Activated CD4-positive, alpha-beta memory T cell treated with anti-CD3 and anti-CD28 coated beads, Interleukin-2, amount 10 ng/mL, durations not matched to agents 7 days and 5 days (primary cell): Measurements from ENCODE around the gene TNFRSF14. TPM values are rescaled to one million over a fixed set of nuclear protein-coding genes. Genes with fewer than 3 reads are reported as not detected.

Experiments used
- CTCF ChIA-PET: fragments of 350-600 bp; sonication (Branson Sonifier 250); formaldehyde crosslinking; loops from one replicate; lab custom pipeline; 2021; ENCODE audit warnings: antibody characterized with exemption, inconsistent platforms; lab: Charles Lee
- POLR2A ChIA-PET: fragments of 350-600 bp; sonication (Branson Sonifier 250); formaldehyde crosslinking; loops from one replicate; lab custom pipeline; 2021; ENCODE audit warnings: antibody characterized with exemption; lab: Charles Lee
- DNase-seq: peaks from one replicate; pipeline ENCODE4 v3.0.0-alpha.2; 2020
- H3K27ac Mint-ChIP-seq: one replicate; pipeline ENCODE4 v1.8.0; 2021; ENCODE audit warnings: mild to moderate bottlenecking, mixed read lengths
- H3K27me3 Mint-ChIP-seq: one replicate; pipeline ENCODE4 v1.8.0; 2021; ENCODE audit warnings: mixed read lengths
- H3K36me3 Mint-ChIP-seq: one replicate; pipeline ENCODE4 v1.8.0; 2021; ENCODE audit warnings: low read depth, mixed read lengths
- H3K4me1 Mint-ChIP-seq: one replicate; pipeline ENCODE4 v1.8.0; 2021; ENCODE audit warnings: mixed read lengths
- H3K4me3 Mint-ChIP-seq: one replicate; pipeline ENCODE4 v1.8.0; 2021; ENCODE audit warnings: mild to moderate bottlenecking, mixed read lengths
- H3K9me3 Mint-ChIP-seq: one replicate; pipeline ENCODE4 v1.8.0; 2021; ENCODE audit warnings: mixed read lengths
- total RNA-seq, 2 experiments: library from RNA; stranded (reverse); gene quantifications; one replicate each; pipeline ENCODE4 v1.2.3, GENCODE V29; 2021

TNFRSF14 gene
- total RNA-seq, 2 experiments from 2014 or later: 171 to 173 TPM

DNA sequence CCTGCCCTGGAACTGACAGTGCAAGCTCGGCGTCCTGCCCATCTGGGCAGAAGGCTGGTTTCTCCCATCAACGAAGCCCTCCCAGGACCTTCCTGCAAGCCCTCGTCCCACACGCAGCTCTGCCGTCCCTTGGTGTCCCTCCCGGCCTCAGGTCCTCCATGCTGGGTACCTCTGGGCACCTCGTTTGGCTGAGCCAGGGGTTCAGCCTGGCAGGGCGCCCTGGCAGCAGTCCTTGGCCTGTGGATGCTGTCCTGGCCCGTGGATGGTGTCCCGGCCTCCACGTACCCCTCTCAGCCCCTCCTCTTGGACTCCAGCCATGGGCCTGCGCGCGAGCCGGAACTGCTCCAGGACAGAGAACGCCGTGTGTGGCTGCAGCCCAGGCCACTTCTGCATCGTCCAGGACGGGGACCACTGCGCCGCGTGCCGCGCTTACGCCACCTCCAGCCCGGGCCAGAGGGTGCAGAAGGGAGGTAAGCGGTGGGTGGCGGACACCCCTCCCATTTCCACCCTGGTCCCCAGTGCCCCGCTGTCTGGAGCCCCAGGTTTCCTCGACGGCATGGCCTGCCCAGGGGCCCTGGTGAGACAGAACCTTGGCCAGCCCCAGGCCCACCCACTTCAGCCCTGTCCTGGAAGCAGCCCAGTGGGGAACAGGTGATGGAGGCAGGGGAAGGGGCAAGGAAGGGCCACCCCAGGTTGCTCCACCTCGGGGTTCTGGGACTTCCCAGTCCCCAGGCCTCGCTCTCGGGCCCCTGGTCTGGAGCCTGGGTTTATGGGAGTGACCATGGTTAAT lies 3.5 kb downstream of the TNFRSF14 start:
- DNase-seq: no peak
- Mint-ChIP-seq H3K36me3 (peaks cover 41% of the 10 kb centered on the region), H3K9me3 (no peaks in the 10 kb centered on the region), H3K27me3 (no peaks in the 10 kb centered on the region), H3K4me1 (peaks cover 35% of the 10 kb centered on the region), H3K27ac (no peak overlapping the region), H3K4me3 (no peak overlapping the region)
- POLR2A ChIA-PET: interaction anchor here (1.0 to 8.3 kb wide), 9 partner anchors 10 to 34 kb away, joined by 3 to 169 read pairs (median 7); partner anchors contain the start of genes PANK4 and PRXL2B
- CTCF ChIA-PET: interaction anchor here (0.9 to 4.5 kb wide), 4 partner anchors 13 to 145 kb away, joined by 5 to 32 read pairs (median 11); partner anchors contain the start of gene PRXL2B

DNA sequence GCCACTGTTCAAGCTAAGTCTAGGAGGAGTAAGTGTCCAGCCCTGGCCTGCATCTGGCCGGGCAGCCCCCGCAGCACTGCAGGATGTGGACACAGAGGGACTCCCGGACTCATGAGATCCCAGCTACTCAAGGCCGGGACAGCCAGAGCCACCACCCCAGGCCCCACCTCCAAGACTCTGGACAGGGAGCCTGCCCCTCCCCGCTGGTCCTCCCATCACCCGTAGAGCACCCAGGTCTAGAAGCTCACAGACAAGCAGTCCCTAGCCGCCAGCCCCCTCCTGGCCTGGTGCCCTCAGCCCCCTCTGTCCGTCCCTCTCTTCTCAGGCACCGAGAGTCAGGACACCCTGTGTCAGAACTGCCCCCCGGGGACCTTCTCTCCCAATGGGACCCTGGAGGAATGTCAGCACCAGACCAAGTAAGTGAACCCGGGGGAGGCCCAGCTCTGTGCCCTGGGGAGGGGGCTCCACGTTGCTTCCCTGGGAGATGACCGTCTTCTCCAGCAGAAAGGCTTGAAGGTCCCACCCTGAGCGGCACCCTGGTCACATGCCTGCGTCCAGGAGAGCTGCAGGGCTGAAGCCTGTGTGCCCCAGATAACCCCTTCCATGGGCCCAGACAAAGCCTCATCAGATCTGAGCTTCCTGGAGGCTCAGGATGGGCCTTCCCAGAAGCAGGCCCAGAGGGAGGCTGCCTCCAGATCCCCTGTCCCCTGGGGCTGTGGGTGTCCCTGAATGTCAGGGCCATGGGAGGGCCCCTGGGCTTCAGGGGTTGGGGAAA lies 4.3 kb downstream of the TNFRSF14 start:
- peaks cover 28% of the 10 kb centered on the region for H3K4me1 Mint-ChIP-seq
- H3K36me3 Mint-ChIP-seq: peaks cover 40% of the 10 kb centered on the region
- DNase-seq: no peak
- H3K4me3 Mint-ChIP-seq: no peak overlapping the region
- ChIA-PET CTCF (interaction anchor here (0.9 to 4.5 kb wide), 6 partner anchors 12 to 365 kb away, joined by 4 to 32 read pairs (median 7); partner anchors contain the start of genes FAAP20 and PRXL2B), POLR2A (interaction anchor here (0.6 to 8.3 kb wide), 9 partner anchors 9 to 36 kb away, joined by 3 to 94 read pairs (median 5); partner anchors contain the start of genes PANK4 and PRXL2B)
- H3K27me3 Mint-ChIP-seq: no peaks in the 10 kb centered on the region
- H3K9me3 Mint-ChIP-seq: no peaks in the 10 kb centered on the region
- H3K27ac Mint-ChIP-seq: peak overlapping the region; percentile 31

DNA sequence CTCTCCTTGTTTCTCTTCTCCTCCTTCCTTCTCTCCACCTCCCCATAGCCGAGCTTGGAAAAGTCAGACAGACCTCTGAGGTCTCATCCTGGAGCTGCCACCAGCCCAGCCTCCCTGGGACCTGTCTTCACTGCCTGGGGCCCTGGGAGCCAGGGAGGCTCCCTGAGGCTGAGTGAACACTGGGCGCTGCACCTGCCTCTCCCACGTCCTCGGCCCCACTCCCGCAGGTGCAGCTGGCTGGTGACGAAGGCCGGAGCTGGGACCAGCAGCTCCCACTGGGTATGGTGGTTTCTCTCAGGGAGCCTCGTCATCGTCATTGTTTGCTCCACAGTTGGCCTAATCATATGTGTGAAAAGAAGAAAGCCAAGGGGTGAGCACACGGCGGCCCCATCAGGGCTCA lies 5.3 kb downstream of the TNFRSF14 start:
- H3K9me3 Mint-ChIP-seq: no peaks in the 10 kb centered on the region
- H3K4me1 Mint-ChIP-seq: peaks cover 22% of the 10 kb centered on the region
- POLR2A ChIA-PET: interaction anchor here (1.1 to 8.3 kb wide), 6 partner anchors 10 to 37 kb away, joined by 3 to 94 read pairs (median 12); partner anchors contain the start of gene PRXL2B
- H3K27me3 Mint-ChIP-seq: no peaks in the 10 kb centered on the region
- no peak overlapping the region for H3K27ac Mint-ChIP-seq
- H3K36me3 Mint-ChIP-seq: peaks cover 32% of the 10 kb centered on the region
- H3K4me3 Mint-ChIP-seq: no peak overlapping the region
- no peak for DNase-seq
- CTCF ChIA-PET: interaction anchor here (0.9 to 4.5 kb wide), 8 partner anchors 10 to 366 kb away, joined by 3 to 32 read pairs (median 6); partner anchors contain the start of genes FAAP20 and PRXL2B

DNA sequence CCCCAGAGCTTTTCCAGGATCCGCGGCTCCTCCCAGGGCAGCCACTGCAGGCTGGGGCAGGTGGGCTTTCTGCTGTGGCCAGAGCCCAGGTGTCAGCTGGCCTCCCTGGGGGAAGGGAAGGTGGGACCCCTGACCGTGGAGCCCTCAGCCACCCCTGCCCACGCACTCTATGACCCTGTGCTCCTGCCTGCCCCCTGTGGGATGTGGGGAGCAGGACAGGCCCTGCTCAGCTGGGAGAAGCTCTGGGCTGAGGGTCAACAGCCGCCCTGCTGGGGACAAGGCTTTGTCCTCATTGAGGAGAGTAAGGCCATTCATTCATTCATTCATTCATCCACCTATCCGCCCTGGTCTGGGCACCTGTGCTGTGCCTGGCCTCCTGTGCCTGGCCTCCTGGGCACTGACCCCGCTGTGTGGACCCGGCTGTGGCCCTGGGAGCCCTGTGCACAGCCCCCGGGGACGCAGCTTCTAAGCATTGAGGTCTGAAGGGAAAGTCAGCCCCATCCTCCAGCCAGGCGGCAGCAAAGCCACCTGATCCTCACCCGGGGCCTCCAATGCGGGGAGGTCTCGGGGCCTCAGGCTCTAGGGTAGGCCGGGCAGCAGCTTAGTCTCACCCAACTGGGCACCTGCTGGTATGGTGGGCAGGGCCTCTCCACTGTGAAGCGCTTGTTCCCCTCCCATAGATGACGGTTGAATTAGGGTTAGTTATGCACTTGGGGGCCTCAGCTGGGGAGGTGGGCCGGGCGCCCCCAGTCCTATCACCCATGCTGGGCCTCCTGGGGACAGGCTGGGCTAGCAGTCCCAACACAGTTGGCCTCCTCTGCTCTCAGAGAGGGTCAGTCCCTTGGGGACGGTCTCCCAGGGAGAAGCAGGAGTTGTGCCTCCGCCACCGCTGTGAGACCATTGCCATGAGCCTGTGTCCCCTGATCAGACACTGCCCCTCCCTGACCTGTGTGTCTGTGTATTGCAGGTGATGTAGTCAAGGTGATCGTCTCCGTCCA lies 6.0 kb downstream of the TNFRSF14 start:
- Mint-ChIP-seq H3K4me3 (no peak overlapping the region), H3K27me3 (no peaks in the 10 kb centered on the region), H3K9me3 (no peaks in the 10 kb centered on the region), H3K27ac (no peak overlapping the region), H3K4me1 (peaks cover 19% of the 10 kb centered on the region), H3K36me3 (peaks cover 25% of the 10 kb centered on the region)
- DNase-seq: no peak
- POLR2A ChIA-PET: interaction anchor here (2.0 to 8.3 kb wide), 5 partner anchors 9 to 24 kb away, joined by 5 to 94 read pairs (median 17); partner anchors contain the start of gene PRXL2B
- CTCF ChIA-PET: interaction anchor here (0.9 to 4.5 kb wide), 8 partner anchors 9 to 367 kb away, joined by 3 to 32 read pairs (median 6); partner anchors contain the start of genes FAAP20 and PRXL2B

DNA sequence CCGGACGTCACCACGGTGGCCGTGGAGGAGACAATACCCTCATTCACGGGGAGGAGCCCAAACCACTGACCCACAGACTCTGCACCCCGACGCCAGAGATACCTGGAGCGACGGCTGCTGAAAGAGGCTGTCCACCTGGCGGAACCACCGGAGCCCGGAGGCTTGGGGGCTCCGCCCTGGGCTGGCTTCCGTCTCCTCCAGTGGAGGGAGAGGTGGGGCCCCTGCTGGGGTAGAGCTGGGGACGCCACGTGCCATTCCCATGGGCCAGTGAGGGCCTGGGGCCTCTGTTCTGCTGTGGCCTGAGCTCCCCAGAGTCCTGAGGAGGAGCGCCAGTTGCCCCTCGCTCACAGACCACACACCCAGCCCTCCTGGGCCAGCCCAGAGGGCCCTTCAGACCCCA lies 7.0 kb downstream of the TNFRSF14 start:
- POLR2A ChIA-PET: interaction anchor here (8.3 kb wide), 1 partner anchor 14 kb away, joined by 94 read pairs; no protein-coding TSS in a partner anchor
- Mint-ChIP-seq H3K27me3 (no peaks in the 10 kb centered on the region), H3K4me1 (peaks cover 10% of the 10 kb centered on the region), H3K4me3 (no peak overlapping the region), H3K27ac (no peak overlapping the region), H3K36me3 (peaks cover 20% of the 10 kb centered on the region), H3K9me3 (no peaks in the 10 kb centered on the region)
- no peak for DNase-seq
- CTCF ChIA-PET: interaction anchor here (4.5 kb wide), 1 partner anchor 23 kb away, joined by 32 read pairs; the partner anchor contains the start of gene PRXL2B

DNA sequence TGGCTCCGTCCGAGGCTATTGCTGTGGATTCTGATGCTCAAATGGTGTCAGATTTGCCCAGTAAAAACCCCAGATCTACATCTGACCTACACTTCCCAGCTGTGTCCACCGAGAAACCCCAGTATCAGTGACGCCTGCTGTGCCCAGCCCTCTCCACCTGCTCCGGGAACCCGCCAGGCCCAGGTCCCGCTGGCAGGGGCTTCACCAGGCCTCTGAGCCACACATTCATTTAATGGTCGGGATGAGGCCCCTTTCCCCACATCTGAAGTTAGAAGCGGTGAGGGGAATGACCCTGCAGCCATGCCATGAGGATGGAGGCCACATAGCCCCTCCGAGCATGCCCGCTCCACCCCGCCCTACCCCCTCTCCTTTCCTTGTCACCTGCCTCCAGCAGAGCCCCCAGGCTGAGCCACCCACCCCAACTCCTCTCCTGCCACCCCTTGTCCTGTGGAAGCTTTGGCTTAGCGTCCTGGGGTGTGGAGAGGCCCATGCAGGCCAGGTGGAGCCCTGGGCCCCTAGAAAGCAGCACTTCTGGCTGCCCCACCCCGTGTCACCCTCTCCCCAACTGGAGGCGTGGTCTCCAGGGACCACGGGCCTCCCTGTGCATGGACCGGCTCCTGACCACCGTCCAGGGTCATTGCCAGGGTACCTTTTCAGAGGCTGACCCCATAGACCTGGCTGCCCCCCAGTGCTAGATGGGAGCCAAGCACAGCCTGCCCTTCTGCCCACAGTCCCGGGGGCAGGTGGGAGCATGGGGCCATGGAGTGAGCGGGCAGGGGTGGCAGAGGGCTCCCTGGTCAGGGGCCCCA lies 8.0 kb downstream of the TNFRSF14 start:
- ChIA-PET POLR2A (interaction anchor here (1.6 to 2.1 kb wide), 2 partner anchors 8 to 21 kb away, joined by 7 to 10 read pairs; partner anchors contain the start of gene TNFRSF14), CTCF (interaction anchor here (1.0 kb wide), 1 partner anchor 17 kb away, joined by 3 read pairs; no protein-coding TSS in a partner anchor)
- Mint-ChIP-seq H3K27me3 (no peaks in the 10 kb centered on the region), H3K27ac (no peak overlapping the region), H3K4me3 (no peak overlapping the region), H3K36me3 (peaks cover 16% of the 10 kb centered on the region), H3K4me1 (peaks cover 6% of the 10 kb centered on the region), H3K9me3 (no peaks in the 10 kb centered on the region)
- DNase-seq: no peak

DNA sequence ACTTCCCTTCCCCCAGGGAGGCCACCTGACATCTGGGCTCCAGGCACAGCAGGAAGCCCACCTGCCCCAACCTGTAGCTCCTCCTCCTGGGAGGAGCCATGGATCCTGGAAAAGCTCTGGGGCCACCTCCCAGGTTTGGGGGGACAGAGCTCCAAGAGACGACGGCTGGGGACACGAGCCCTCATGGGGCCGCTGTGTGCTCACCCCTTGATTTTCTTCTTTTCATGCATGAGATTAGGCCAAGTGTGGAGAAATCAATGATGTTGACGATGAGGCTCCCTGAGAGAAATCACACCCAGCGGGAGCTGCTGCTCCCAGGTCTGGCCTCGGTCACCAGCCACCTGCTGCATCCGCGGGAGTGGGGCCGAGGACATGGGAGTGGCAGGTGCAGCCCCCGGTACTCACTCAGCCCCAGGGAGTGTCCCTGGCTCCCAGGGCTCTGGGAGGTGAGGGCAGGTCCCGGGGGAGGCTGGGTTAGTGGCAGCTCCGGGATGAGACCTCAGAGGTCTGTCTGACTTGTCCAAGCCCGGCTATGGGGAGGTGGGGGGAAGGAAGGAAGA lies 8.7 kb downstream of the TNFRSF14 start:
- no peak for DNase-seq
- H3K27ac Mint-ChIP-seq: no peak overlapping the region
- CTCF ChIA-PET: interaction anchor here (1.0 to 1.1 kb wide), 2 partner anchors 17 to 21 kb away, joined by 3 read pairs; no protein-coding TSS in a partner anchor

DNA sequence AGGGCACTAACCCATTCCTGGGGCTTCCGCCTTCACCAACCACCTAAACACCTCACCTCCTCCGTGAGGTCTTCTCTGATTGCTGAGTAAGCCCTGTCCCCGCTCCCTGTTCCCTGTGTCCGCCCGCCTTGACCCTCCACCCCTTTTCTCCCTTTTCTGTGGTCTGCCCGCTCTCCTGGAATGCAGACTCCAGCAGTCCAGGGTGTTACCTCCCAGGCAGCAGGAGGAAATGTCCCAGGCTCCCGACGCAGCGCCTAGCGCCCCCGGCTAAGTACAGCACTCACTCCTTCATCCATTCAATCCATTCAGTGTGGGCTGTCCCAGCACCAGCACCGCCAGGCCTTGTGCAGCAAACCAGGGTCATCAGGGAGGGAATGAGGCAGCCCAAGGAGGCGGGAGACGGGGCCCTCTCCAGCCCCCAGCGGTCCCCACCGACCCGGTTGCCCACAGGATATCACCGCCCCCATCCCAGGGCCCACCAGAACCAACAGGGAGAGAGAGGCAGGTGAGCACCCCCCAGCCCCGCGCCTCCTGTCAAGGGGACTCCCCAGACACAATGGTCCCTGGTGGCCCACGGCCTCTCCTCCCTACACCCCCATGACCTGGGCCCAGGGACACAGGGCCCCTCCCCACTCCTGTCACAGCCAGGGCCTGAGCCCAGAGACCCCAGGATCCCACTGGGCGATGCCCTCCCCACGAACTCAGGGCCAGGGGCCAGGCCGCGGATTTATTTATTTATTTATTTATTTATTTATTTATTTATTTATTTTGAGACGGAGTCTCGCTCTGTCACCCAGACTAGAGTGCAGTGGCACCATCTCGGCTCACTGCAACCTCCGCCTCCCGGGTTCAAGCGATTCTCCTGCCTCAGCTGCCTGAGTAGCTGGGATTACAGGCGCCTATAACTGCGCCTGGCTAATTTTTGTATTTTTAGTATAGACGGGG lies 10.2 kb downstream of the TNFRSF14 start:
- H3K4me1 Mint-ChIP-seq: peaks cover 3% of the 10 kb centered on the region
- no peak overlapping the region for H3K4me3 Mint-ChIP-seq
- POLR2A ChIA-PET: interaction anchor here (0.9 kb wide), 1 partner anchor 11 kb away, joined by 3 read pairs; the partner anchor contains the start of gene TNFRSF14
- peaks cover 15% of the 10 kb centered on the region for H3K36me3 Mint-ChIP-seq
- CTCF ChIA-PET: no interaction called here
- H3K9me3 Mint-ChIP-seq: no peaks in the 10 kb centered on the region
- no peak for DNase-seq
- H3K27me3 Mint-ChIP-seq: no peaks in the 10 kb centered on the region
- no peak overlapping the region for H3K27ac Mint-ChIP-seq

More for the DNA sequence above, 8.7 kb downstream of the TNFRSF14 start:
- Mint-ChIP-seq H3K27me3 (no peaks in the 10 kb centered on the region), H3K36me3 (peaks cover 14% of the 10 kb centered on the region), H3K4me1 (peaks cover 6% of the 10 kb centered on the region), H3K9me3 (no peaks in the 10 kb centered on the region), H3K4me3 (no peak overlapping the region)
- POLR2A ChIA-PET: interaction anchor here (1.6 to 2.1 kb wide), 2 partner anchors 9 to 20 kb away, joined by 7 to 10 read pairs; partner anchors contain the start of gene TNFRSF14

DNA sequence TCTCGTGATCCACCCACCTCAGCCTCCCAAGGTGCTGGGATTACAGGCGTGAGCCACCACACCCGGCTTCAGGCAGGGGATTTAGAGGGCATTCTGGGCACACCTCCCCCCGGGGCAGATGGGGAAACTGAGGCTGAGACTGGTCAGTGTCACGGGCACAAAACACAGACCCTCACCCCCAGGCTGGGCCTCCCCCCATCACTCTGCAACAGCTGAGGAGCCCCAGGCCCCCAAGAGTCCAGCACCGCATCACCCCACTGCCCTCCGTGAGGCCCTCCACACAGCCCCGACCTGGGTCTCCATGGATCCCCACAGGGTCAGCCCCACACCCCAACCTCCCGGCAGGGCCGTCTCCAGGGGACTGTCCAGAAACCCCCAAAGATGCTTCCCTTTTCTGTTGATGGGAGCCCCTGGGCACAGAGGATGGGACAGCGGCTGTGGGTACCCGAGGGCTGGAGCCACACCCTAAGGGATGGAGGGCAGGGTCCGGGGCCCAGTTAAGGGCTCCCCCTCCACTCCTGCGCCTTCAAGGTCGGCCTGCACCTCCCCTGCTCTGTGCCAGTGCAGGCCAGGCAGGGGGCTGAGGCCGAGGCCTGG lies 11.0 kb downstream of the TNFRSF14 start:
- POLR2A ChIA-PET: interaction anchor here (0.9 kb wide), 1 partner anchor 11 kb away, joined by 3 read pairs; the partner anchor contains the start of gene TNFRSF14
- peaks cover 12% of the 10 kb centered on the region for H3K36me3 Mint-ChIP-seq
- no peaks in the 10 kb centered on the region for H3K27me3 Mint-ChIP-seq
- DNase-seq: no peak
- CTCF ChIA-PET: no interaction called here
- no peaks in the 10 kb centered on the region for H3K9me3 Mint-ChIP-seq
- no peaks in the 10 kb centered on the region for H3K4me1 Mint-ChIP-seq
- H3K27ac Mint-ChIP-seq: no peak overlapping the region
- H3K4me3 Mint-ChIP-seq: no peak overlapping the region
